Endothelial cell (in vitro differentiated cells): ENCODE data around the gene KIF5B. TPM values are rescaled to one million over a fixed set of nuclear protein-coding genes. Genes with fewer than 3 reads are reported as not detected.
"Not testable (repeated sequence)": the region's sequence is repeated elsewhere in the genome, so short reads cannot be mapped to it uniquely, and the experiment has no call there.

Experiments used
- DNase-seq: peaks from one replicate; pipeline ENCODE4 v3.0.0; 2021; ENCODE audit warnings: low spot score
- H3K27ac Mint-ChIP-seq: one replicate; pipeline ENCODE4 v1.8.0; 2021; ENCODE audit warnings: mixed read lengths, inconsistent platforms; ENCODE audit not compliant: unreplicated experiment
- H3K27me3 Mint-ChIP-seq: one replicate; pipeline ENCODE4 v1.8.0; 2021; ENCODE audit warnings: mild to moderate bottlenecking, moderate library complexity, mixed read lengths, inconsistent platforms; ENCODE audit not compliant: unreplicated experiment
- H3K36me3 Mint-ChIP-seq: one replicate; pipeline ENCODE4 v1.8.0; 2021; ENCODE audit warnings: mild to moderate bottlenecking, low read depth, mixed read lengths, inconsistent platforms; ENCODE audit not compliant: unreplicated experiment
- H3K4me1 Mint-ChIP-seq: one replicate; pipeline ENCODE4 v1.8.0; 2021; ENCODE audit warnings: mild to moderate bottlenecking, mixed read lengths, inconsistent platforms; ENCODE audit not compliant: unreplicated experiment
- H3K4me3 Mint-ChIP-seq: one replicate; pipeline ENCODE4 v1.8.0; 2021; ENCODE audit warnings: mild to moderate bottlenecking, mixed read lengths, inconsistent platforms; ENCODE audit not compliant: unreplicated experiment
- H3K9me3 Mint-ChIP-seq: one replicate; pipeline ENCODE4 v1.8.0; 2021; ENCODE audit warnings: mixed read lengths, inconsistent platforms; ENCODE audit not compliant: unreplicated experiment
- total RNA-seq: library from RNA; stranded (reverse); fragmentation: NEBNext Ultra II Directional; extraction: Animal tissue kit (Norgen Biotek cat#: 25700); gene quantifications from one replicate; pipeline ENCODE4 v1.2.1, GENCODE V29; 2021; ENCODE audit not compliant: unreplicated experiment
- TF ChIP-seq, protein P1 (sequence below): fragments of 200-600 bp; sonication (generic); IDR thresholded peaks from one replicate; pipeline ENCODE4 v1.5.0; 2021; ENCODE audit warnings: antibody characterized with exemption; ENCODE audit not compliant: unreplicated experiment

Gene KIF5B
- total RNA-seq, 1 donor from 2014 or later, result 102 TPM

DNA sequence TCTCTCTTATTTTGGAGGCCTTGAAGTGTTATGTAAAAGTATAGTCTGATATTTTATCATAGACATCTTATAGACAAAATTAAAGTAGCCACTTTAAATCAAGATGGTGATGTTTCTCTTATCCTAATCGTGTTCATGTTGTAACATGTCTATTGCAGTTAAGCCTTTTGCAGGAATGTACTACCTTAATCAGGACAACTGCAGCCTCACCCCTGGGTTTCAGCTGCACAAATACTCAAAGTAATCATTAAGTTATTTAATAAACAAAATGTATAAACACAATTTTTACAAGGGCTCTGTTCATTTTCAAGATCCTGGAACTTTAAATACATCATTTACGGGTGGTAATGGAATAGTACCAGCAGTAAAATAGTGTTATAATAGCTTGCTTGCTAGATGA is 14.4 kb upstream of the KIF5B start:
- TF ChIP-seq, protein P1, sequence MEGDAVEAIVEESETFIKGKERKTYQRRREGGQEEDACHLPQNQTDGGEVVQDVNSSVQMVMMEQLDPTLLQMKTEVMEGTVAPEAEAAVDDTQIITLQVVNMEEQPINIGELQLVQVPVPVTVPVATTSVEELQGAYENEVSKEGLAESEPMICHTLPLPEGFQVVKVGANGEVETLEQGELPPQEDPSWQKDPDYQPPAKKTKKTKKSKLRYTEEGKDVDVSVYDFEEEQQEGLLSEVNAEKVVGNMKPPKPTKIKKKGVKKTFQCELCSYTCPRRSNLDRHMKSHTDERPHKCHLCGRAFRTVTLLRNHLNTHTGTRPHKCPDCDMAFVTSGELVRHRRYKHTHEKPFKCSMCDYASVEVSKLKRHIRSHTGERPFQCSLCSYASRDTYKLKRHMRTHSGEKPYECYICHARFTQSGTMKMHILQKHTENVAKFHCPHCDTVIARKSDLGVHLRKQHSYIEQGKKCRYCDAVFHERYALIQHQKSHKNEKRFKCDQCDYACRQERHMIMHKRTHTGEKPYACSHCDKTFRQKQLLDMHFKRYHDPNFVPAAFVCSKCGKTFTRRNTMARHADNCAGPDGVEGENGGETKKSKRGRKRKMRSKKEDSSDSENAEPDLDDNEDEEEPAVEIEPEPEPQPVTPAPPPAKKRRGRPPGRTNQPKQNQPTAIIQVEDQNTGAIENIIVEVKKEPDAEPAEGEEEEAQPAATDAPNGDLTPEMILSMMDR, result no peak
- no peak for DNase-seq
- H3K4me1 Mint-ChIP-seq, result peaks cover 7% of the 10 kb centered on the region
- no peaks in the 10 kb centered on the region for H3K36me3 Mint-ChIP-seq
- no peak overlapping the region for H3K27ac Mint-ChIP-seq
- no peak overlapping the region for H3K4me3 Mint-ChIP-seq
- H3K9me3 Mint-ChIP-seq, result no peaks in the 10 kb centered on the region
- H3K27me3 Mint-ChIP-seq, result no peaks in the 10 kb centered on the region

DNA sequence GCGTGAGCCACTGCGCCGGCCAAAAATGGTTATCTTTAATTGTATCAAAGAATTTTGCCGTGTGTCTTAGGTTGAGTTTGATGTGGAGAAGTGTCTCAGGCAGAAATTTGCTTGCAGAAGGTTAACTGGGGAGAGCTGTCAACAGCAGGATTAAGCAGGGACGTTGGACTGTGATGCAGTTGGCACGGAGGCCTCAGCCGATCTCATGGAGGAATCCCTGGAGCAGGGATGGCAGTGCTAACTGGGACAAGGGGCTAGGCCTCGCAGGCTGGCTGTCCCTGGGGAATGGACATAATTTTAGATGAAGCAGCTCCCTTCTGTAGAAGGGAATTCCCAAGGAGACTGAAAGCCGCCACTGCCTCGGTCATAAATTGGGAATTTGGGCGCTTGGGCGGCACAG is 12.3 kb upstream of the KIF5B start:
- Mint-ChIP-seq H3K27me3 (no peaks in the 10 kb centered on the region), H3K4me1 (peaks cover 7% of the 10 kb centered on the region), H3K4me3 (no peak overlapping the region), H3K27ac (no peak overlapping the region), H3K9me3 (no peaks in the 10 kb centered on the region), H3K36me3 (no peaks in the 10 kb centered on the region)
- no peak for DNase-seq
- TF ChIP-seq, protein P1, result no peak

DNA sequence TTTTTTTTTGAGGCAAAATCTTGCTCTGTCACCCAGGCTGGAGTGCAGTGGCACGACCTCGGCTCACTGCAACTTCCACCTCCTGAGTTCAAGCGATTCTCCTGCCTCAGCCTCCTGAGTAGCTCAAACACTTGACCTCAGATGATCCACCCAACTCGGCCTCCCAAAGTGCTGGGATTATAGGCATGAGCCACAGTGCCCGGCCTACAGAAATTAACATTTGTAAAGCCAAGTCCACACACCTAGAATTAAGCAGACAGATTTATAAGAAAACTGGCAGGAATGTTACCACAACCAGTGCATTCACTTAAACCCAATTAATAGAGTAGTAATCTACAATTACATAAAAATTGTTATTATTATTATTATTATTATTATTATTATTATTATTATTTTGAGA is 11.7 kb upstream of the KIF5B start:
- not testable (repeated sequence) for H3K4me3 Mint-ChIP-seq, H3K36me3 Mint-ChIP-seq, H3K27ac Mint-ChIP-seq, H3K9me3 Mint-ChIP-seq, DNase-seq, H3K4me1 Mint-ChIP-seq, H3K27me3 Mint-ChIP-seq

DNA sequence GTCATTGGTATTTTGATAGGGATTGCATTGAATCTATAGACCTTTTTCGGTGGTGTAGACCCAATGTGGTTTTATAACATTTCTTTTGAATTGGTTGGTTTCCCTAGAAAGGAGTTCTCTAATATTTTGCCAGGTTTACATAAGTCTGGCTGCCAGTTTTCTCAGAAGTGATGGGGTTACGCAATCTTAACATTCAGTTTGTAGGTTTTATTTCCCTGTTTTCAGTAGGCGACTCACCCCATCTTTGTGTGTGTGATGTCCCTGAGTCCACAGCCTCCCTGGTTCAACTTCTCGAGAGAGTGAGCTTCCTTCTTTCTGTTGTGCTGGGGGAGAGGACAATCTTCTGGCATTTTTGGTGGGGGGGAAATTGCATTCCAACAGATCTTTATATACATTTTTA is 9.6 kb upstream of the KIF5B start:
- H3K4me1 Mint-ChIP-seq, result no peaks in the 10 kb centered on the region
- no peaks in the 10 kb centered on the region for H3K9me3 Mint-ChIP-seq
- no peak overlapping the region for H3K27ac Mint-ChIP-seq
- no peaks in the 10 kb centered on the region for H3K27me3 Mint-ChIP-seq
- no peaks in the 10 kb centered on the region for H3K36me3 Mint-ChIP-seq
- no peak overlapping the region for H3K4me3 Mint-ChIP-seq
- no peak for DNase-seq
- TF ChIP-seq, protein P1, result no peak

DNA sequence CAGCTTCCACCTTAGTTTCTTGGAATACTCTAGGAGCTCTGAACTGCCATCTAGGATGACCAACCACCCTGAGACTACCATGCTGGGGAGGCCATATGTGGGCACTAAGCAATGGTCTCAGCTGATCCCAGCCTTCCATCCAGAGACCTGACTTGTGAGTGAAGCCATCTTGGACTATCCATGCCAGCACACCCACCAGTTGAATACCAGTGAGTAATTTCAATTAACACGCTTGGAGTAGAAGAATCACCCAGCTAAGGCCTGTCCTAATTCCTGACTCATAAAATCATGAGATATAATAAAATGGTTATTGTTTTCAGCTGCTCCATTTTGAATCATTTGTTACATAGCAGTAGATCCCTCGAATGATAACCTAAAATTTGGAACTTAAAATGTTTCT is 5.2 kb upstream of the KIF5B start:
- TF ChIP-seq, protein P1, result no peak
- Mint-ChIP-seq H3K4me3 (no peak overlapping the region), H3K36me3 (no peaks in the 10 kb centered on the region), H3K27ac (no peak overlapping the region), H3K27me3 (peaks cover 1% of the 10 kb centered on the region), H3K4me1 (peaks cover 13% of the 10 kb centered on the region), H3K9me3 (no peaks in the 10 kb centered on the region)
- DNase-seq, result no peak

DNA sequence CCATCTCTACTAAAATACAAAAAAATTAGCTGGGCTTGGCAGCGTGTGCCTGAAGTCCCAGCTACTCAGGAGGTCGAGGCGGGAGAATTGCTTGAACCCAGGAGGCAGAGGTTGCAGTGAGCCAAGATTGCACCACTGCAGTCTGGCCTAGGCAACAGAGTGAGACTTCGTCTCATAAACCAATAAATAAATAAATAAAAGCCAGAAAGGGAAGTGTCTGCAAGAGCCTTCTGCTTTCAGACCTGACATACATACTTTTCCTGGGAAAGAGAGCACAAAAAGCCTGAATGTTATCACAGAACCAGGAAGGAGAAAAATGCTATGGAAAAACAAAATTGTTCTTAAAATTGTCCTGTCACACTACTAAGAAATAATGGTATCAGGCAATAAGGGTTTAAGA is 4.1 kb upstream of the KIF5B start:
- DNase-seq, result no peak
- H3K27ac Mint-ChIP-seq, result no peak overlapping the region
- peaks cover under 1% of the 10 kb centered on the region for H3K36me3 Mint-ChIP-seq
- no peaks in the 10 kb centered on the region for H3K9me3 Mint-ChIP-seq
- peaks cover 13% of the 10 kb centered on the region for H3K4me1 Mint-ChIP-seq
- H3K4me3 Mint-ChIP-seq, result no peak overlapping the region
- peaks cover 4% of the 10 kb centered on the region for H3K27me3 Mint-ChIP-seq
- TF ChIP-seq, protein P1, result no peak
